CD4-positive, alpha-beta T cell treated with Interleukin-10 for 1 hour (primary cell): ENCODE data around the gene ZNF780B.
A peak's percentile ranks its signal among the peaks of the same experiment; 100 is the strongest.

Experiments used
- DNase-seq: peaks from one replicate; pipeline ENCODE4 v3.0.0-alpha.2; 2020

The ZNF780B gene

DNA sequence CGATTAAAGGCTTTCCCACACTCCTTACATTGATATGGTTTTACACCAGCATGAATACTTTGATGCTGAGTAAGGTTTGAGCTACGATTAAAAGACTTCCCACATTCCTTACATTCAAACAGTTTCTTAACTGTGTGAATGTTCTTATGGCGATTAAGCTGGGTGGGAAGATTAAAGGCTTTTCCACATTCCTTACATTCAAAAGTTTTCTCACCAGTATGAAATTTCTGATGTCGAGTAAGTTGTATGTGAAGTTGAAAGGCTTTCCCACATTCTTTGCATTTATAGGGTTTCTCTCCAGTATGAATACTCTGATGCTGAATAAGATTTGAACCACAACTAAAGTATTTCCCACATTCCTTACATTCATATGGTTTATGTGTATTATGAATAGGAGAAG is 20.0 kb downstream of the ZNF780B start:
- DNase-seq: no peak

- no peak for DNase-seq
Measured at GRCh38 chr19:40033989-40034560, 22.0 kb downstream of the ZNF780B start.

DNA sequence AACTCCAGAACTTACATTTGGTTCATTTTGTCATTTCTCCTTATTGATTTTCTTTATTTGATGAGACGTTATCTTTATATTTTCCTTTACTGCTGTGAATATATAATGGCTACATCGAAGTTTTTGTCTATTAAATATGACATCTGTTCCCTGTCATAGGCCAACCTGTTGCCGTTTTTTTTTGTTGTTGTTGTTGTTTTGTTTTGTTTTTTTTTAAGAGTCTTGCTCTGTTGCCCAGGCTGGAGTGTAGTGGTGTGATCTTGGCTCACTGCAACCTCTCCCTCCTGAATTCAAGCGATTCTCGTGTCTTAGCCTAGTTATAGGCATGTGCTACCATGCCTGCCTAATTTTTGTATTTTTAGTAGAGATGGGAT is 29.4 kb downstream of the ZNF780B start:
- DNase-seq: no peak

- DNase-seq: no peak
Measured at GRCh38 chr19:40025938-40026596, 30.0 kb downstream of the ZNF780B start.

DNA sequence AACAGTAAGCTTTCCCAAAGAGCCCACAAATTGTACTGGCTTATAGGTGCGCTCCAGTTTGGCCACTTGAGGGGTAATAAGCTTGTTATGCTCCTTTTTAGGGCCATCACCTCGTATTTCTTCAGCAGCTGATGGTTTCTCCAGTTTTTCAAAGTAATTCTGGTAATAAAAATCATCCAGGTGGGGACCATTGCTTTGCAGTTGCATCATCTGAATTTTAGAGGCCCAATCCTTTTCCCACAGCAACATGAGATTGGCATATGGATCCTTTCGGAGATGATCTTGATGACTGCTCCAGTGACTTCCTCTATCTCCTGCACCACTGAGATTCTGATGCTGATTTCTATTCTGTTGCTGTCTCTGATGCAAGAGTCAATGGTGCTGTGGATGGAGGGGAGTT is 32.1 kb downstream of the ZNF780B start:
- DNase-seq: no peak

- no peak for DNase-seq
Measured at GRCh38 chr19:40013991-40014390, 42.0 kb downstream of the ZNF780B start.

GRCh38 chr19:40009674-40010073 is 46.4 kb downstream of the ZNF780B start:
- no peak for DNase-seq

DNA sequence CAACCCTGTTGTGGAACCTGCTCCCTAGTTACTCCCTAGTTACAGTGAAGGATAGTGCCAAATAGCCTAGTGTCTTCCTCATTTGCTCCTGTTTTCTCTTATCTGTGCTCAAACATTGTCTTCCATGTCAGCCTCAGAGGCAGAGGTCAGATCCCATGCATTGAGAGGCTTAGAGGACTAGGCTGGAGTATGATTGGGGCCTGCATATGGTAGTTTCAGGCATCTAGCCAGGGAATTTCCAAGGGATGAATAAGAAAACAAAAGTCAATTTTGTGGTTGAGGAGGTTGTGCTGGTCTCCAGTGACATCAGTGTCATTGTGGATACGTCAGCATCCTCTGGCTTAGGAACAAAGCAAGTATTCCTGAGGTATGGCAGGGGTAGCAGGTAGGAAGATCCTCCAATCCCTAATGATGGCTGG is 49.7 kb downstream of the ZNF780B start:
- DNase-seq: no peak

- no peak for DNase-seq
Measured at GRCh38 chr19:40005691-40006272, 50.2 kb downstream of the ZNF780B start.

GRCh38 chr19:39998501-39998900 is 57.5 kb downstream of the ZNF780B start:
- no peak for DNase-seq

- DNase-seq: no peak
Measured at GRCh38 chr19:39997638-39998216, 58.3 kb downstream of the ZNF780B start.

GRCh38 chr19:39996811-39997637 is 59.0 kb downstream of the ZNF780B start, which contains the start of gene ZNF546:
ZNF546 (plus strand) TSS chr19:39997060; CDS start chr19:39998327, 1,267 bp downstream.
- DNase-seq: peak; percentile 94

DNA sequence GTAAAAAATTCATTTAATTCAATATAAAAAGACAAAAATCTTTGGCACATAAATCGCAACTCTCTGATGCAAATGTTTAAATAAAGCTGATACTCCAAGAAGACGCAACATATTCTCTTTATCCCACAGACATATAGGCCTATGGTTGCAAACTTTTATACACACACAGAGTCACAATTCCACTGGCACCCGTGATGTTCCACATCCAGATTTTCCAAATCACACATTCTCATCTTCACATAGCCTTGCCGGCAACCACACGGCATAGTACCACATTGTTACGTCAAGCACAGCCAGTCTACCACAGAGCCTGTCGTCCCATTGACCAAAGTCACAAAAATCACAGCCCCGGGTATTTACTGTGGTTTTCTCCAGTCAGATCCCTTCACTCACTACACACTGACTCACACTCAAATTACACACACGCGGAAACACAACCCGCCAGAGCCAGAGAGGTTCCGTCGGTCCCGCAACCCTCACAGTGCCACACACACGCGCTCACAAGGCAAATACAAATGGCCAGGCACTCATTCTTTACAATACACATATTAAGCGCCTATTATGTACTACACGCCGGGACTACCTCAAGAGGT is 59.7 kb downstream of the ZNF780B start:
- DNase-seq: no peak

DNA sequence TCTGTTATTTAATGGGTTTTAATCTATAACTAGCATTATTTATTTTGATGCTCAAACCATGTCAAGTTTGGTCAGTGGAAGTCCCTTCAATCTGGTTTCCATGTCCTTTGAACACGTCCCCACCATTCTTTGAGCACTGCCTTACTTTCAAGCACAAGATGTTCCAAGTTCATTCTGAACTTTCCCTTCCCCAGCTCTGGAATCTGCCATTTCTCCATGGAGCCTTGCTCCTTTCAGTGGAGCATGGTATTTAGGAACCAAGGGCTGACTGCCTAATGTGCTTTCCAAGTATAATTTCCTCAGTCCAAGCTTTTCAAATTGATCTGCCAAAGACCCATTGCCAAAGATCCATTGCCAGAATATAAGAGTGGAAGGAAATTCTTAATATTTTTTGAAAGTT is 60.2 kb downstream of the ZNF780B start:
- DNase-seq: no peak

GRCh38 chr19:39994361-39994760 is 61.7 kb downstream of the ZNF780B start:
- no peak for DNase-seq

- no peak for DNase-seq
Measured at GRCh38 chr19:39993605-39994004, 62.4 kb downstream of the ZNF780B start.

- DNase-seq: no peak
Measured at GRCh38 chr19:39987596-39987995, 68.4 kb downstream of the ZNF780B start.

- DNase-seq: no peak
Measured at GRCh38 chr19:39987167-39987566, 68.9 kb downstream of the ZNF780B start.

DNA sequence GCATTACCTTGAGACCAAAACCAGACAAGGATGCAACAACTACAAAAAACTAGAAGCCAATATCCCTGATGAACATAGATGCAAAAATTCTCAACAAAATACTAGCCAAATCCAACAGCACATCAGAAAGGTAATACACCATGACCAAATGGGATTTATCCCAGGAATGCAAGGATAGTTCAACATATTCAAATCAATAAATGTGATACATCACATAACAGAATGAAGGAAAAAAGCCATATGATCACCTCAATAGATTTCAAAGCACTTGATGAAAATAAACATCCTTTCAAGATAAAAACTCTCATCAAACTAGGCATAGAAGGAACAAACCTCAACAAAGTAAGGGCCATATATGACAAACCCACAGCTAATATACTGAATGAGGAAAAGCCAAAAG is 69.4 kb downstream of the ZNF780B start:
- no peak for DNase-seq

- DNase-seq: no peak
Measured at GRCh38 chr19:39983695-39984300, 72.2 kb downstream of the ZNF780B start.

GRCh38 chr19:39982883-39983282 is 73.1 kb downstream of the ZNF780B start:
- no peak for DNase-seq
